Erythroblast (primary cell): Measurements from ENCODE around the gene VIPR1.

Experiments used
- GATA1 ChIP-seq: IDR thresholded peaks from 2 replicates; pipeline ENCODE4 v1.6.1; 2011; ENCODE audit warnings: low read depth, mild to moderate bottlenecking, control low read depth, low read length, moderate library complexity
- POLR2A ChIP-seq: IDR thresholded peaks from 2 replicates; pipeline ENCODE4 v1.6.1; 2011; ENCODE audit warnings: mild to moderate bottlenecking, low read length

DNA sequence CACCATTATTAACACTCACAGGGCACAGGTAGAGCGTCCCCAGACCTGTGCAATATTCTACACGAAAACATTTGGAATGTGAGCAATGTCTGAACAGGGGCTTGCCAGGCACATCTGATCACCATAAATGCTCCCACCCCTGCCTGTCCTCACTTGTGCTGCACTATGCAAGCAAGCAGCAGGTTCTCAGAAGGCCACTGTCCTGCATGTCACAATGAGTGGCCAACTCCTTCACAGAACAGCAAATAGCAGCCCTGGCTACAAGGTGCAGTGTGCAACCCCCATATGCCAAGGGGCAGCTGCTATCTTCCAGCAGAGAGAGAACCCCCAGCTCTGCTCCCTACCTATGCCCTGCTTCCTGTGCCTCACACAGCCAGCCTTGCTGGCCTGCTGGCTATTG is 46.7 kb downstream of the VIPR1 start:
- TF ChIP-seq POLR2A (no peak), GATA1 (no peak)
